Neural progenitor cell (in vitro differentiated cells): ENCODE data around the gene GALK2. TPM values are rescaled to one million over a fixed set of nuclear protein-coding genes. Genes with fewer than 3 reads are reported as not detected.
"Not testable (repeated sequence)": the region's sequence is repeated elsewhere in the genome, so short reads cannot be mapped to it uniquely, and the experiment has no call there.

Experiments used
- DNase-seq: peaks from one replicate; pipeline ENCODE4 v3.0.0-alpha.2; 2016; ENCODE audit warnings: low spot score
- H2AFZ ChIP-seq: fragments of 200-600 bp; sonication (generic); replicated peaks from 2 replicates; pipeline ENCODE4 v1.6.1; 2016; ENCODE audit warnings: antibody characterized with exemption
- H3F3A ChIP-seq: fragments of 200-600 bp; sonication (generic); 2 replicates; pipeline ENCODE4 v1.6.1; 2016; ENCODE audit warnings: antibody characterized with exemption, low read depth
- H3K27ac ChIP-seq: fragments of 200-600 bp; sonication (generic); 2 replicates; pipeline ENCODE4 v1.5.1; 2016; ENCODE audit warnings: mild to moderate bottlenecking
- H3K27me3 ChIP-seq: fragments of 200-600 bp; sonication (generic); 2 replicates; pipeline ENCODE4 v1.6.1; 2016; ENCODE audit warnings: mild to moderate bottlenecking, moderate library complexity
- H3K36me3 ChIP-seq: fragments of 200-600 bp; sonication (generic); 2 replicates; pipeline ENCODE4 v1.5.1; 2016
- H3K4me1 ChIP-seq: fragments of 200-600 bp; sonication (generic); 2 replicates; pipeline ENCODE4 v1.6.1; 2016; ENCODE audit warnings: mixed run types
- H3K4me2 ChIP-seq: fragments of 200-600 bp; sonication (generic); 2 replicates; pipeline ENCODE4 v1.6.1; 2016
- H3K4me3 ChIP-seq: fragments of 200-600 bp; sonication (generic); 2 replicates; pipeline ENCODE4 v1.5.1; 2016
- H3K79me2 ChIP-seq: fragments of 200-600 bp; sonication (generic); 2 replicates; pipeline ENCODE4 v1.6.1; 2016; ENCODE audit warnings: low read depth
- H3K9ac ChIP-seq: fragments of 200-600 bp; sonication (generic); 2 replicates; pipeline ENCODE4 v1.6.1; 2016
- H3K9me3 ChIP-seq: fragments of 200-600 bp; sonication (generic); 2 replicates; pipeline ENCODE4 v1.5.1; 2016; ENCODE audit warnings: low read depth
- H4K20me1 ChIP-seq: fragments of 200-600 bp; sonication (generic); 2 replicates; pipeline ENCODE4 v1.6.1; 2016; ENCODE audit warnings: low read depth
- H3K27ac Mint-ChIP-seq: 3 replicates; pipeline ENCODE4 v1.8.0; 2021; ENCODE audit warnings: mixed read lengths
- H3K27me3 Mint-ChIP-seq: 2 replicates; pipeline ENCODE4 v1.8.0; 2022; ENCODE audit warnings: low read depth, mild to moderate bottlenecking, inconsistent platforms, moderate library complexity, mixed read lengths; ENCODE audit not compliant: insufficient read depth
- H3K36me3 Mint-ChIP-seq: 3 replicates; pipeline ENCODE4 v1.8.0; 2021; ENCODE audit warnings: mixed read lengths
- H3K4me1 Mint-ChIP-seq: 3 replicates; pipeline ENCODE4 v1.8.0; 2021; ENCODE audit warnings: mixed read lengths
- H3K4me3 Mint-ChIP-seq: 3 replicates; pipeline ENCODE4 v1.8.0; 2021; ENCODE audit warnings: mild to moderate bottlenecking, moderate library complexity, mixed read lengths
- H3K9me3 Mint-ChIP-seq: 3 replicates; pipeline ENCODE4 v1.8.0; 2020; ENCODE audit warnings: mixed read lengths
- EZH2 ChIP-seq: fragments of 200-600 bp; sonication (generic); IDR thresholded peaks from 2 replicates; pipeline ENCODE4 v1.6.1; 2017; ENCODE audit warnings: antibody characterized with exemption, mild to moderate bottlenecking, moderate library complexity
- EZH2phosphoT487 ChIP-seq: fragments of 200-600 bp; sonication (generic); IDR thresholded peaks from 2 replicates; pipeline ENCODE4 v1.6.1; 2017; ENCODE audit warnings: antibody characterized with exemption
- total RNA-seq: library from RNA; depleted of rRNA; stranded (reverse); fragments of >200 nt; gene quantifications from 2 replicates; pipeline ENCODE4 v1.2.3, GENCODE V29; 2015; ENCODE audit warnings: low replicate concordance
- TF ChIP-seq, protein P1 (sequence below): fragments of 200-600 bp; sonication (generic); IDR thresholded peaks from 2 replicates; pipeline ENCODE4 v1.5.1; 2017; ENCODE audit warnings: antibody characterized with exemption, mild to moderate bottlenecking

GALK2 gene
- total RNA-seq, 1 donor from 2014 or later, result 19.0 TPM

DNA sequence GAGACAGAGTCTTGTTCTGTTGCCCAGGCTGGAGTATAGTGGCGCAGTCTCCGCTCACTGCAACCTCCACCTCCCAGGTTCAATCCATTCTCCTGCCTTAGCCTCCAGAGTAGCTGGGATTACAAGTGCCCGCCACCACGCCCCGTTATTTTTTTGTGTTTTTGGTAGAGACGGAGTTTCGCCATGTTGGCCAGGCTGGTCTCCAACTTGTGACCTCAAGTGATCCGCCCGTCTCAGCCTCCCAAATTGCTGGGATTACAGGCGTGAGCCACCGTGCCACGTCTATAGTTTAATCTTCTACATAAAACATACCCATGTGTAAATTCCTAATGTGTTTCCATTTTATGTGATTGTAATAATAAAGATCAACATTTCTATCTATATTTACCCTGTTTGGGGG lies 1.7 kb downstream of the GALK2 start:
- Histone ChIP-seq H3K9ac (no peak overlapping the region), H3K79me2 (peaks cover 3% of the 10 kb centered on the region), H3K27ac (no peak overlapping the region), H3K27me3 (peaks cover 10% of the 10 kb centered on the region), H3F3A (no peaks in the 10 kb centered on the region), H3K4me2 (no peak overlapping the region), H3K36me3 (no peaks in the 10 kb centered on the region), H3K9me3 (no peaks in the 10 kb centered on the region), H2AFZ (no peak overlapping the region), H3K4me3 (no peak overlapping the region), H4K20me1 (no peaks in the 10 kb centered on the region), H3K4me1 (peaks cover 3% of the 10 kb centered on the region)
- H3K9me3 Mint-ChIP-seq, result peaks cover 7% of the 10 kb centered on the region
- peaks cover 11% of the 10 kb centered on the region for H3K4me1 Mint-ChIP-seq
- TF ChIP-seq, protein P1, sequence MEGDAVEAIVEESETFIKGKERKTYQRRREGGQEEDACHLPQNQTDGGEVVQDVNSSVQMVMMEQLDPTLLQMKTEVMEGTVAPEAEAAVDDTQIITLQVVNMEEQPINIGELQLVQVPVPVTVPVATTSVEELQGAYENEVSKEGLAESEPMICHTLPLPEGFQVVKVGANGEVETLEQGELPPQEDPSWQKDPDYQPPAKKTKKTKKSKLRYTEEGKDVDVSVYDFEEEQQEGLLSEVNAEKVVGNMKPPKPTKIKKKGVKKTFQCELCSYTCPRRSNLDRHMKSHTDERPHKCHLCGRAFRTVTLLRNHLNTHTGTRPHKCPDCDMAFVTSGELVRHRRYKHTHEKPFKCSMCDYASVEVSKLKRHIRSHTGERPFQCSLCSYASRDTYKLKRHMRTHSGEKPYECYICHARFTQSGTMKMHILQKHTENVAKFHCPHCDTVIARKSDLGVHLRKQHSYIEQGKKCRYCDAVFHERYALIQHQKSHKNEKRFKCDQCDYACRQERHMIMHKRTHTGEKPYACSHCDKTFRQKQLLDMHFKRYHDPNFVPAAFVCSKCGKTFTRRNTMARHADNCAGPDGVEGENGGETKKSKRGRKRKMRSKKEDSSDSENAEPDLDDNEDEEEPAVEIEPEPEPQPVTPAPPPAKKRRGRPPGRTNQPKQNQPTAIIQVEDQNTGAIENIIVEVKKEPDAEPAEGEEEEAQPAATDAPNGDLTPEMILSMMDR, result no peak
- TF ChIP-seq EZH2 (no peak), EZH2phosphoT487 (no peak)
- no peak for DNase-seq
- H3K27me3 Mint-ChIP-seq, result no peaks in the 10 kb centered on the region
- no peaks in the 10 kb centered on the region for H3K36me3 Mint-ChIP-seq
- no peak overlapping the region for H3K27ac Mint-ChIP-seq
- H3K4me3 Mint-ChIP-seq, result no peak overlapping the region

GRCh38 chr15:49174902-49175301 lies 4.9 kb downstream of the GALK2 start:
- H3K27ac ChIP-seq, result no peak overlapping the region
- H3K27me3 ChIP-seq, result no peaks in the 10 kb centered on the region
- H3K4me1 ChIP-seq, result no peaks in the 10 kb centered on the region
- no peak overlapping the region for H3K4me3 ChIP-seq
- Mint-ChIP-seq H3K36me3 (no peaks in the 10 kb centered on the region), H3K9me3 (peaks cover 7% of the 10 kb centered on the region), H3K4me1 (peaks cover 8% of the 10 kb centered on the region), H3K4me3 (no peak overlapping the region), H3K27ac (no peak overlapping the region), H3K27me3 (no peaks in the 10 kb centered on the region)
- no peaks in the 10 kb centered on the region for H4K20me1 ChIP-seq
- no peaks in the 10 kb centered on the region for H3F3A ChIP-seq
- no peak overlapping the region for H3K4me2 ChIP-seq
- H2AFZ ChIP-seq, result no peak overlapping the region
- no peaks in the 10 kb centered on the region for H3K36me3 ChIP-seq
- no peak for DNase-seq
- peaks cover 3% of the 10 kb centered on the region for H3K79me2 ChIP-seq
- H3K9me3 ChIP-seq, result no peaks in the 10 kb centered on the region
- H3K9ac ChIP-seq, result no peak overlapping the region
- TF ChIP-seq EZH2 (no peak), EZH2phosphoT487 (no peak)
- TF ChIP-seq, protein P1, result no peak

DNA sequence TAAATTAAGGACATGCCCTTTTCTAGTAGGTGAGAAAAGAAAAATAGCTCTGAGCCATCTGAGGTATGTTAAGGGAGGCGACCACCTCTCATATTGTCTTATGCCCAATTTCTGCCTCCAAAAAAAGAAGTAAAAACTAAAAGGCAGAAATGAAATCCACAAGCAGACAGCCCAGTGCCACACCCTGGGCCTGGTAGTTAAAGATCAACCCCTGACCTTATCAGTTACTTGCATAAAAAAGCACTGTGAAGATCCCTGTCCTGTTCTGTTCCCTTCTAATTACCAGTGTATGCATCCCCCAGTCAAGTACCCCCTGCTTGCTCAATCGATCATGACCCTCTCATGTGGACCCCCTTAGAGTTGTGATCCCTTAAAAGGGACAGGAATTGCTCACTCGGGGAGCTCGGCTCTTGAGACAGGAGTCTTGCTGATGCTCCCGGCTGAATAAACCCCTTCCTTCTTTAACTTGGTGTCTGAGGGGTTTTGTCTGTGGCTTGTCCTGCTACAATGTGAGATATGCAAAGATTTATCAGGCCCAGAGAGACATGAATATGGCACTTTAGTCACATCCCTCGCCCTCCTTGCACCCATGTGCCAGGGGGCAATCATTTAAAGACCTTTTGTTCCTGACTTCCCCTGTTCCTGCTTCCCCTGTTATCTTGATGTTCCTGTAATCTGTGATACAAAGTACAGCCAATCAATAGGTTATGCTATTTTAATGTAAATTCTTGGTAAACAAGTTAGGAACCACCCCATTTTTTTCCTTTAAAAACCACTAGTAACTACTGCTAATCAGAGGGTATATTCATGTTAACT lies 5.7 kb downstream of the GALK2 start:
- not testable (repeated sequence) for DNase-seq, H3K4me1 Mint-ChIP-seq, H3K4me2 ChIP-seq, H3K27me3 ChIP-seq, H3K27ac ChIP-seq, H3K4me3 Mint-ChIP-seq, H3F3A ChIP-seq, H2AFZ ChIP-seq, H3K4me3 ChIP-seq, H3K9me3 ChIP-seq, H3K9ac ChIP-seq, H3K4me1 ChIP-seq, H3K9me3 Mint-ChIP-seq, H3K27ac Mint-ChIP-seq, H4K20me1 ChIP-seq, H3K36me3 ChIP-seq, H3K36me3 Mint-ChIP-seq, H3K27me3 Mint-ChIP-seq, H3K79me2 ChIP-seq

DNA sequence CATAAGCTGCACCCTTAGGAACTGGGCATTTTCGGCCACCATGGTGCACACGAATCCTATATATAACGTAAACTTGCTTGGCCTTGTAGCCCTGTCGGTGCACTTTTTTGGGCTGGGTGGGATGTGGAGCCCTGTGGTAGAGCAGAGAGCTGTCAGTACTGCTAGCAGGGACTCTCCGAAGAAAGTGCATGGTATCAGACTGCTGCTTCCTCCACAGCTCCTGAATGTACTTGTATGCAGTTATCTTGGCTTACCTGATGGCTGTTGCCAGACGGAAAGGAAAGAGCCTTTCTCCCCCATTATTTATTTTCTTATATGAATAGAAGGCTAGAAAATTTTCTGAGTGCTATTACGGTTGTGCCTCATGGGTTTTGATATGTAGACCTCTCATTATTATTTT lies 8.4 kb downstream of the GALK2 start:
- peaks cover 7% of the 10 kb centered on the region for H3K9me3 Mint-ChIP-seq
- Histone ChIP-seq H3K9ac (no peak overlapping the region), H3K27me3 (no peaks in the 10 kb centered on the region), H3K4me2 (no peak overlapping the region), H3F3A (no peaks in the 10 kb centered on the region), H2AFZ (no peak overlapping the region), H3K79me2 (no peaks in the 10 kb centered on the region), H3K4me1 (no peaks in the 10 kb centered on the region), H3K9me3 (no peaks in the 10 kb centered on the region), H3K27ac (no peak overlapping the region), H3K36me3 (no peaks in the 10 kb centered on the region), H4K20me1 (no peaks in the 10 kb centered on the region), H3K4me3 (no peak overlapping the region)
- no peaks in the 10 kb centered on the region for H3K27me3 Mint-ChIP-seq
- no peak for DNase-seq
- H3K4me3 Mint-ChIP-seq, result no peak overlapping the region
- no peak for TF ChIP-seq EZH2
- TF ChIP-seq, protein P1, result no peak
- no peak for TF ChIP-seq EZH2phosphoT487
- H3K36me3 Mint-ChIP-seq, result no peaks in the 10 kb centered on the region
- H3K27ac Mint-ChIP-seq, result no peak overlapping the region
- no peaks in the 10 kb centered on the region for H3K4me1 Mint-ChIP-seq
